ENCODE results near the gene FAM124A.

DNA sequence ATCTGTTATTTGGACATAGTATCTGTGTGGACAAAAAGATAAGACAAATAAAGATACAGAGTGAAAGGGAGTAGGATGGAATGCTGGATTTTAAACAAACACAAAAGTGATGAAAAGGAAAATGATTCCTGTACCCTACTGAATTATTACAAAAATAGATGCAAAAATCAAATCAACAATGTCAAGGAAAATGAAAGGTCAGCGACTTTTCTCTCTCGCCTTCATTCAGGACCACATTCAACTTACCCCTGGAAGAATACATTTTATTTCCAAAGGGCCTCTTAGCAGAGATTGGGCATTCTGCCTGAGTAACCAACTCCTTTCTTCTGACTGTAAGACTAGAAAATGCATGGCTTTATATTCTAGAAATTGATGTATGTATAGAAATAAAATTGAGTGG, 28.8 kb upstream of the FAM124A start:
- TF ChIP-seq POLR2A (IDR thresholded peaks at IDR 0.05) = no peak
- TF ChIP-seq, protein P1, sequence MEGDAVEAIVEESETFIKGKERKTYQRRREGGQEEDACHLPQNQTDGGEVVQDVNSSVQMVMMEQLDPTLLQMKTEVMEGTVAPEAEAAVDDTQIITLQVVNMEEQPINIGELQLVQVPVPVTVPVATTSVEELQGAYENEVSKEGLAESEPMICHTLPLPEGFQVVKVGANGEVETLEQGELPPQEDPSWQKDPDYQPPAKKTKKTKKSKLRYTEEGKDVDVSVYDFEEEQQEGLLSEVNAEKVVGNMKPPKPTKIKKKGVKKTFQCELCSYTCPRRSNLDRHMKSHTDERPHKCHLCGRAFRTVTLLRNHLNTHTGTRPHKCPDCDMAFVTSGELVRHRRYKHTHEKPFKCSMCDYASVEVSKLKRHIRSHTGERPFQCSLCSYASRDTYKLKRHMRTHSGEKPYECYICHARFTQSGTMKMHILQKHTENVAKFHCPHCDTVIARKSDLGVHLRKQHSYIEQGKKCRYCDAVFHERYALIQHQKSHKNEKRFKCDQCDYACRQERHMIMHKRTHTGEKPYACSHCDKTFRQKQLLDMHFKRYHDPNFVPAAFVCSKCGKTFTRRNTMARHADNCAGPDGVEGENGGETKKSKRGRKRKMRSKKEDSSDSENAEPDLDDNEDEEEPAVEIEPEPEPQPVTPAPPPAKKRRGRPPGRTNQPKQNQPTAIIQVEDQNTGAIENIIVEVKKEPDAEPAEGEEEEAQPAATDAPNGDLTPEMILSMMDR (IDR thresholded peaks at IDR 0.05) = no peak
- no peak for TF ChIP-seq POLR2AphosphoS5 (IDR thresholded peaks at IDR 0.05)
